Measurements from ENCODE around the gene ZBED2.

- TF ChIP-seq CTCF (IDR thresholded peaks at IDR 0.05) (no peak), POLR2A (IDR thresholded peaks at IDR 0.05) (no peak)
These were observed 47.1 kb downstream of the ZBED2 start for GRCh38 chr3:111548092-111548491.
